Glomerular visceral epithelial cell (primary cell): ENCODE data around the gene UTP11.
"Not testable (repeated sequence)": the region's sequence is repeated elsewhere in the genome, so short reads cannot be mapped to it uniquely, and the experiment has no call there.

Source experiments
- DNase-seq: peaks from one replicate; pipeline ENCODE4 v3.0.0-alpha.2; 2016; ENCODE audit errors: extremely low spot score

Gene UTP11

GRCh38 chr1:38012363-38013226 lies at the start of gene UTP11:
TSS of gene UTP11 (plus strand) at chr1:38012734. CDS start at chr1:38012803, 69 bp downstream.
- DNase-seq: peak; percentile 98

DNA sequence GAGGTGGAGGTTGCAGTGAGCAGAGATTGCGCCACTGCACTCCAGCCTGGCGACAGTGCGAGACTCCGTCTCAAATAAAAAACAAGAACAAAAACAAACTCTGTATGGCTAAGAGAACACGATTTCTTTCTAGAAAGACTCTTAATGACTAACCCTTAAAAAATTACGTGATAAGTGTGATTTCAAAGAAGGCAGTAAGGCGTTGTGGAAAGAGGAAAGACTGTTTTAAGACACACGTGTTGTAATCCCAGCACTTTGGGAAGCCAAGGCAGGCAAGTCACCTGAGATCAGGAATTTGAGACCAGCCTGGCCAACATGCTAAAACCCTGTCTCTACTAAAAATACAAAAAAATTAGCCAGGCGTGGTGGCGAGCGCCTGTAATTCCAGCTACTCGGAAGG lies 48.4 kb upstream of the UTP11 start:
- not testable (repeated sequence) for DNase-seq

DNA sequence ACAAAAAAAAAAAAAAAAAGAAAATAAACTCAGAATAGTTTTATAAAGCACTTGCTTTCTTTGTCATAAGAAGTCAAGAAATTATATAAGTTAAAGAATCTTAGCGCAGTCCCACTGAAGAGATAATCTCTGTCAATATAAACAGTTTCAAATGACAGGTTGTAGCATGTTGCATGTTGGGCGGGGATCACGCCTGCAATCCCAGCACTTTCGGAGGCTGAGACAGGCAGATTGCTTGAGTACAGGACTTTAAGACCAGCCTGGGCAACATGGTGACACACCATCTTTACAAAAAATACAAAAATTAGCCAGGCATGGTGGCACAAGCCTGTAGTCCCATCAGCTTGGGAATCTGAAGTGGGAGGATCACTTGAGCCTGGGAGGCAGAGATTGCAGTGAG lies 47.2 kb upstream of the UTP11 start:
- DNase-seq: no peak

GRCh38 chr1:37973684-37974083 lies 38.9 kb upstream of the UTP11 start:
- DNase-seq: not testable (repeated sequence)

DNA sequence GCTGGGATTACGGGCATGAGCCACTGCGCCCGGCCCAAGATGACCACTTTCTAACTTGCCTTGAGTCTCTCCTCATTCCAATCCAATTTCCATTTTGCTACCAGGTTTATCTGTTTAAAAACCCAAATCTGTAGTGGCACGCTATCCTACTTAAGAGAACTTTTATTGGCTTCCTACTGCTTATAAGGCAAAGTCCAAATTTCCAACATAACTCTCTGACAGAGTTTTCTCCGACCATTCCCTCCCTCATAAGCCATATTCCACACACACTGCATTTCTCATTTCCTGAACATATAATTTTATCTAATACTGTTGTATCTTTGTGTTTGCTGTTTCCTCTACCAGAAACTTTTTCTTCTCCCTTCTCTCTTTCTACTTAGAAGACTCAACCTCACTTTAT lies 38.0 kb upstream of the UTP11 start:
- no peak for DNase-seq

GRCh38 chr1:37975083-37975482 lies 37.5 kb upstream of the UTP11 start:
- DNase-seq: peak; percentile 59

GRCh38 chr1:37978541-37978940 lies 34.0 kb upstream of the UTP11 start:
- no peak for DNase-seq

GRCh38 chr1:37983546-37983945 lies 29.0 kb upstream of the UTP11 start:
- no peak for DNase-seq

DNA sequence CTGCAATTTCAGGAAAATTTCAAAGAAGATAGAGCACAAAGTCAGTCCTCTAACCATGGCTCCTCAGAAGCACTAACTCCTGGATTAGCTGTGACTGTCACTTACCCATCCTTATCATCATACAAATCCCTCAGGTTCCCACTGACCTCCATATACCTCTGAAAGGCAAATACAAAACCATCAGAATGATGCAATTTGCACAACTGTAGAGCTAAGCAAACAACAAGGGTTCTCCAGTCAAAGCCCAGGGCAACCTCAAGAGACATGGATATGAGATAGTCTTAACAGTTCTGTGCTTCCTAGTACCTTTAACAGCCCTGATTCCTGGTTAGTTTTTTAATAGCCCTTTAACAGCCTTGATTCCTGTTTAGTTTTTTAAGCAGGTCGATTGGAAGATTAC lies 24.9 kb upstream of the UTP11 start:
- no peak for DNase-seq

DNA sequence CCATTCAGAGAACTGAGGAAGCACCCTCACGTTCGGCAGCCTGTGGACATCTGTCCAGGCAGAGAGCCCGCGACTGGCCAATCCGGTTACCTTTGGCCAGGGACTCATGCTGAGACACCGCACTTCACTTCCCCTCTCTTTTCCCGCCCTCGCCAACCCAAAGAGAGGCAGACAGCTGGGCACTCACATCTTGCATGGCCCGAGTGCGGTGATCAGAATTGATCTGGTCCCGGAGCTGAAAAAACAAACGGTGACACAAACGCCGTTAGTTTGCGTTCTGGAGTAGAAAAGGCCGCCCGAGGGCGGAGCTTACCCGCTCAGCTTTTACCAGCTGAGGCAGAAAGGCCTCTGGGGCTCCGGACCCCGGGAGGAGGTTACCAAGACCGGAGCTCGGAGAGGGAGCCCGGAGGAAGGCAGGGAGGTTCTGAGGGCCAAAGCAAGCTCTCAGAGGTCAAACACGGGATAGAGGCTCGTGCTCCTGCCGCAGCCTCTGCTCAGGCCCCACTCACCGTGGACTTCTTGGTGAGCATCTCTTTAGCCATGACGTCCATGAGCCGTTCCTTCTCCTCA lies 23.1 kb upstream of the UTP11 start:
- DNase-seq: peak; percentile 44

GRCh38 chr1:37994886-37995566 lies 17.5 kb upstream of the UTP11 start:
- no peak for DNase-seq

DNA sequence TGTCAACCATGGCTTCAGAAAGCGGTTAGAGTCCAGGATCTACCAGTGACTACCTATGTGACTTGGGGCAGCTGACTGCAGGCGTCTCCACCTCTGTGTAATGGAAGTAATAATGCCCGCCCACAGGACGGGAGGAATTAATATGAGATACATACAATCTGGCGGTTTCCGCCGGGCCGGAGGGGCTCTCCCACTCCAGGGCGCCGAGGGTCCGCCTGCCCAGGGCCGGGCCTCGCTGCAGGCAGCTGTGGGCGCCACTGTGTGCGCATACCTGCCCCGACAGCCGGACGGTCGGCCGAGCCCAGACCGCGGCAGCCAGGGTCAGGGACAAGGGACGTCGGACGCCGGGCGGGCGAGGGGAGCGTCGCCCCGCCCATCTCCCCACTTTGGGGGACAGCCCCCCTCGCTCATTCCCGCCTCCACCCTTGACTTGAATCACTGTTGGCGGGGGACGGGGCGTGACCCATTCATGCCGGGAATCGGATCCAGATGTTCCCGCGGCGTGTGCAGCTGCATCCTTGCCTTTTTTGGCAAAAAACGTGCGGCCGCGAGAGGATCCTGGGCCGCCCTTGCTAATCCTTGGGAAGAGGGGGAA lies 16.7 kb upstream of the UTP11 start:
- no peak for DNase-seq

DNA sequence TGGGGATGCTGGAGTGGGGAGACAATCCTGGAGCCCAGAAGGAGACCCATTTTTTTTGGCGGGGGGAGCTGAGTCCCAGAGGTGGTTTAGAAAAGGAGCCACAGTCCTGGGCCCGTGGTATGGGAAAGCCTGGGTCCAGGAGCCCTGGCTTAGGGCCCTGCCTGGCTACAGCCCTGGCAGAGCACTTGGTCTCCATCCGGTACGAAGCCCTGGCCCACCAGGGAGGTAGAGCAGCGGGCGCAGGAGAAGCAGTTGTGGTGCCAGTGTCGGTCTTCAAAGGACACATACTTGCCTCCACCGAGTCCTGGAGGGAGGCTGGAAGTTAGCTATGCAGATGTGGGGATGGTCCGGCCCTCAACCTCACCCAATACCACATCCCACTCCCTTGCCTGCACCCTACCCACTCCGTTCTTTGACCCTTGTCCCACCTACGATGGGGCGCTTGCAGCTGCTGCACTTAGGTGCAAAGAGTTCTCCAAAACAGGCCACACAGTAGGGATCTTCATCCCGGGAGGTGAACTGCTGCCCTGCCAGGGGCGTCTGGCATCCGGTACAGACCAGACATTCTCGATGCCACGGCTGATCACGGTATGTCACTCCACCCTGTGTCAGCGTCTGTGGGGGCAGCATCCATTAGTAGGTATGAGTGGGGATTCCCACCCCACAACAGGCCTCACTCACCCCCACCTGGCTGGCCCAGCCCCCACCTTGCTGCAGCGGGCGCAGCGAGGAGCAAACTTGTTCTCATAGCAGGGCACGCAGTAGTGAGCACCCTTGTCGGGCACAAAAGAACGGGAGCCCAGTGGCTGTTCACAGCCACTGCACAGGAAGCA lies 15.1 kb upstream of the UTP11 start:
- DNase-seq: no peak

DNA sequence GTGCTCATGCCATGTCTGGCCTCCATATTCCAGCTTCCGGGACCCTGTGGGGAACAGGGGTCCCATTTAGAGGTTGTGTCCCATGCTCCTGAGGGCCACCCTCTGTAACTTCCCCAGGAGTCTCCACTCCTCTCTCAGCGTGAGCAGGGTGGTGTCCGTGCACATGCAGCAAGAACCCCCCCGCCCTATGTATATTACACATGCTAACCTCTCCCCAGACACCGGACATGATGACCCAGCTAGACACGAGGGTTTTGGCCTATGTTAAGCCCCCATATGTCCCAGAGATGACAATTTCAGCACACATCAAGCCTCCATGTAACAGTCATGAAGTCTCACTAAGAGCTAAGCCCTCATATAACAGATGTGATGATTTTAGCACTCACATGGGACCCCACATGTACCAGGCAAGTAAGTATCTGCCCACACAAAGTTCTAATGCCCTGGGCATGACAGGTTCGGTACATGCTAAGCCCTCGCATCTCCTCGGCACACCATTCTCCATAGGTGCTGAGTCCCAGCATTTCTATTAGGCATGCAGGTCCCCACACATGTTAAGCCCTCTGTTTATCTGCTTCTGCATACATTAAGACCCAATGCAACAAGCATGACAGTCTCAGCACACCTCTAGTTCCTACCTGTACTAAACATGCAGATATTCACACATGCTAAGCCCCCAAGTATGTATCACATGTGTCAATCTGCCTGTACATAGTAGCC lies 14.3 kb upstream of the UTP11 start:
- no peak for DNase-seq

DNA sequence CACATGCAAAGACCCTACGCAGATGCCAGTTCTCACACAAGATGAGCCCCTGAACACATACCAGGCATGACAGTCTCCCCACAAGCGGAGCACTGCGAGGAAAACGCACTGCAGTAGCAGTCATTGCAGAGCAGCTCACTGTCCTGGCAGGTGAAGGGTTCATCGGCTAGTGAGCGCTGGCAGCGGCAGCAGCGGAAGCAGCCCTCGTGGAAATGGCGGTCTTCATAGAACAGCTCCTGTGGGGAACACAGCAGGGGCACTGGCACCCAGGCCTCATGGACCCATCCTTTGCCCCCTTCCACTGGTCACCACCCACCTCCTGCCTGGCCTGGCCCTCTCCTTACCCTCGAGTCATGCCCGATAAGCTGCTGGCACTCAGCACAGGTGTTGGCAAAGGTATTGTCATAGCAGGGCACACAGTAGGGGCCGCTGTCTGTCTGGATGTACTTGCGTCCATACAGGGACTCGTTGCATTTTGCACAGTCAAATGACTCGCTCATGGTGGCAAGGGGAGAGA lies 13.6 kb upstream of the UTP11 start:
- no peak for DNase-seq

DNA sequence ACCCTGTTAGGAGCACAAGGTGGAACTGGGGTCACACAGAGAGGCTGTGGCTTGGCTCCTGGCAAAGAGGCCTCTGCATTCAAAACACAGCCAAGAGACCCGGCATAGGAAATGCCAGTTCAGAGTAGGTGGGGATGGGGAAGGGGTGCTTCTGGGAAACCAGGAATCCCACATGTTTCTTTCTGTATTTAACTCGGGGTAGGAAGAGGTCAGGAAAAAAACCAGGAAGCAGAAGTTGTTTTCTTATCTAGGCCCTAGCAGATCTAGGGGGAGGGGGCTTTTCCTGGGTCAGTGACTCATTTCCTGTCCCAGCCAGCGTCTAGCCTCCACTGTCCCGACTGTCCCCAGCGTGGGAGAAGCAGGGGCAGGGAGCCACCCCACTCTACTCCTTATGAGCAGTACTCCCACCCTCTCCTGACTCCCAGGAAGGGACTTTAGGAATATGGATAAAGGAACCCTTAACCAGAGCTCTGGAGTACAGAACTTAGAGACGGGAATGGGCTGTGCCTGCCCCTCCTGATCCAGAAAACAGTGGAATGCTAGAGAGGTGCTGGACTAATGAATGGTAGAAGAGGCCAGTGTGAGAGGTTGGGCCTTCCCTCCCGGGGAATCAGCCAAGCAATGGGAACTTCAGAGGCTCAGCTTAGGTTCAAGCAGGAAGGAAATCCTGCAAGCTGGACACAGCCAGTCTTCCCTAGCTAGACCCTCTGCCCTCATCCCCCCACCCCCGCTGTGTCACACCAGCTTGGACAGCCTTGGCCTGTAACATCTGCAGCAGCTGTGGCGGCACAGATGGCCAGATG lies 12.9 kb upstream of the UTP11 start:
- DNase-seq: peak; percentile 78

- DNase-seq: no peak
These were observed 12.4 kb upstream of the UTP11 start for GRCh38 chr1:38000233-38000528.

DNA sequence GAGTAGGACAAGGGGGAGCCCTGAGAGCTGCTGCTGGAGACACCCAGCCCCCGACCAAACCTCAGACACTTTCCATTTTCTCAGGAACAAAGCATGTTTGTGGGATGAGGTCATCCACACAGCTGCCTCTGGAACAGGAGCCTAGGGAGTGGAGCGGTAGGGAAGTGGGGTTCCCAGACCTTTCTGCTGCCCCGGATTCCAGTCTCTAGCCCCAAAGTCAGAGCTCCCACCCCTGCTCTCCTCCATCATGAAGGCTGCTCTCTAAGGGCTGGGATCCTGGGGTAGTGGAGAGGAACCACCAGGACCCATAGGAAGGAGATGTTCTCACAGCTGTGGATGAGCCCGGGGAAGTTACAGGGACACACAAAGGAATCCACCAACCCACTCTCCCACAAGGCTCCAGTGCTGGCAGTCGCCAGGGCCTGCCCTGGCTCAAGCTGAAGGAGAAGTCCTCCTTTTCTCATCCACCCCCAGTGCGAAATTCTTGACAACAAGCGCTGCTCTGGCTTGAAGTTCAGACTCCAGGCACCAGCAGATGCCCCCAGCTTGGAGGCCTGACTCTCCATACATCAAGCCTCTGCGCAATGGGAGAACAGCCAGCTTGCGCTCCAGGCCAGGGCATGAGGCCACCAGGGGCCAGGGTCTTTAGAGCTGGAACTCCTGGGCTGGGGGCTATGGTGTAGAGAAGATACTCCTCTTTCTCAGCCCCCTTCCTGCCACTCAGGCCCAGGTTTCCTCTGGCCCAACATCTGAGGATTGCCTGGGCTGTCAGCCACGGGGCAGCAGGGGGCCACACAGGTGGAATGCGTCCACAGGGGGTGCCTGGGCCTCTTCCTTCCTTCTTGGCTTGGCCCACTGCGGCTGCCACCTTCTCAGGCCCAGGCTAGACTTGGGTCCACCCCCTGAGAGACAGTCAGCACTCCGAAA lies 11.7 kb upstream of the UTP11 start:
- peak; percentile 86 for DNase-seq
